Endothelial cell of umbilical vein (primary cell): ENCODE data around the gene TTLL5. TPM values are rescaled to one million over a fixed set of nuclear protein-coding genes. Genes with fewer than 3 reads are reported as not detected.

ENCODE experiments used
- BruUV-seq: library from RNA; stranded (reverse); fragments of 400-500 nt; replicated peaks from 2 replicates; lab custom pipeline; 2021; lab: Mats Ljungman, UMichigan
- CTCF ChIA-PET: fragments of 300-600, 350-600 bp; sonication (Branson Sonifier 250); formaldehyde crosslinking; loops from one replicate; lab custom pipeline; 2021; ENCODE audit warnings: antibody characterized with exemption, inconsistent platforms; lab: Charles Lee
- POLR2A ChIA-PET: fragments of 300-600, 350-600 bp; sonication (Branson Sonifier 250); formaldehyde crosslinking; loops from one replicate; lab custom pipeline; 2021; ENCODE audit warnings: antibody characterized with exemption, inconsistent platforms; lab: Charles Lee
- DNase-seq: peaks from one replicate; pipeline ENCODE4 v3.0.0-alpha.2; 2011; ENCODE audit warnings: low read depth, low spot score
- FAIRE-seq: peaks from 2 replicates; lab custom pipeline; 2011; peaks lifted over from hg19 to GRCh38; lab: Jason Lieb, UNC
- H2AFZ ChIP-seq: 2 replicates; pipeline ENCODE4 v1.6.0; 2012; ENCODE audit warnings: low read depth, low read length, control low read depth, inconsistent platforms
- H3K27ac ChIP-seq: 2 replicates; pipeline ENCODE4 v1.5.1; 2011; ENCODE audit warnings: low read depth, mild to moderate bottlenecking, control low read depth, low read length, moderate library complexity; ENCODE audit not compliant: insufficient read depth
- H3K27me3 ChIP-seq, 2 experiments: 2 replicates each; pipeline versions ENCODE4 v1.6.0 to v1.6.1; 2011; ENCODE audit warnings: low read length in 2 of 2, mixed read lengths in 1 of 2; ENCODE audit not compliant: control insufficient read depth in 2 of 2, insufficient read depth in 2 of 2
- H3K36me3 ChIP-seq, 2 experiments: 2 replicates in 1 of 2; 3 replicates in 1 of 2; pipeline ENCODE4 v1.5.1; 2011; ENCODE audit warnings: low read length in 2 of 2, mild to moderate bottlenecking in 1 of 2, moderate library complexity in 1 of 2; ENCODE audit not compliant: control insufficient read depth in 2 of 2, insufficient read depth in 2 of 2; ENCODE audit errors: extremely low read depth in 1 of 2
- H3K4me1 ChIP-seq: 3 replicates; pipeline ENCODE4 v1.5.1; 2011; ENCODE audit warnings: mild to moderate bottlenecking, low read length; ENCODE audit not compliant: control insufficient read depth, insufficient read depth; ENCODE audit errors: extremely low read depth
- H3K4me2 ChIP-seq: 2 replicates; pipeline ENCODE4 v1.6.1; 2011; ENCODE audit warnings: low read length, control low read depth, mixed read lengths; ENCODE audit not compliant: insufficient read depth
- H3K4me3 ChIP-seq, 3 experiments: fragments of 200-600 bp in 1 of 3; sonication (generic), shearing (Covaris generic) in 1 of 3; replicated peaks in 1 of 3; 2 replicates each; pipeline ENCODE4 v1.5.1; 2011 to 2016; ENCODE audit warnings: control low read depth in 3 of 3, low read length in 3 of 3, mild to moderate bottlenecking in 2 of 3, inconsistent platforms in 1 of 3, low read depth in 1 of 3, moderate library complexity in 1 of 3; ENCODE audit not compliant: insufficient read depth in 1 of 3
- H3K79me2 ChIP-seq: 2 replicates; pipeline ENCODE4 v1.6.0; 2012; ENCODE audit warnings: low read length, inconsistent platforms; ENCODE audit not compliant: control insufficient read depth, insufficient read depth
- H3K9ac ChIP-seq: replicated peaks from 2 replicates; pipeline ENCODE3; 2011; ENCODE audit warnings: low read length, control low read depth; ENCODE audit not compliant: insufficient read depth; ENCODE audit errors: extremely low read depth
- H3K9me1 ChIP-seq: replicated peaks from 3 replicates; pipeline ENCODE4 v1.6.0; 2011; ENCODE audit warnings: mild to moderate bottlenecking, low read length; ENCODE audit not compliant: control insufficient read depth, insufficient read depth; ENCODE audit errors: extremely low read depth
- H3K9me3 ChIP-seq: replicated peaks from 2 replicates; pipeline ENCODE4 v1.5.1; 2012; ENCODE audit warnings: low read length, inconsistent platforms; ENCODE audit not compliant: control insufficient read depth, insufficient read depth
- H4K20me1 ChIP-seq: replicated peaks from 2 replicates; pipeline ENCODE3; 2011; ENCODE audit warnings: mild to moderate bottlenecking, low read length; ENCODE audit not compliant: control insufficient read depth, insufficient read depth; ENCODE audit errors: extremely low read depth
- EZH2 ChIP-seq: IDR thresholded peaks from 2 replicates; pipeline ENCODE4 v1.6.1; 2012; ENCODE audit warnings: borderline replicate concordance, low read depth, mild to moderate bottlenecking, moderate library complexity, low read length, inconsistent platforms; ENCODE audit not compliant: severe bottlenecking
- FOS ChIP-seq: IDR thresholded peaks from 2 replicates; pipeline ENCODE4 v1.6.1; 2011; ENCODE audit warnings: mild to moderate bottlenecking, low read length, moderate library complexity, borderline replicate concordance; ENCODE audit not compliant: insufficient read depth
- GATA2 ChIP-seq: IDR thresholded peaks from 2 replicates; pipeline ENCODE4 v1.7.0; 2011; ENCODE audit warnings: low read depth, mild to moderate bottlenecking, moderate library complexity, mixed read lengths, low read length; ENCODE audit not compliant: insufficient read length, insufficient read depth
- JUN ChIP-seq: IDR thresholded peaks from 2 replicates; pipeline ENCODE4 v1.6.1; 2011; ENCODE audit warnings: borderline replicate concordance, low read depth; ENCODE audit not compliant: insufficient read length, insufficient read depth
- MYC ChIP-seq: IDR thresholded peaks from one replicate; pipeline ENCODE4 v1.6.1; 2011; ENCODE audit warnings: mild to moderate bottlenecking, low read depth, low read length
- POLR2A ChIP-seq: IDR thresholded peaks from 2 replicates; pipeline ENCODE4 v1.6.1; 2012; ENCODE audit warnings: low read depth, mild to moderate bottlenecking, control low read depth, low read length
- POLR2AphosphoS5 ChIP-seq: IDR thresholded peaks from 2 replicates; pipeline ENCODE4 v1.6.1; 2012; ENCODE audit warnings: low read depth, mild to moderate bottlenecking, control low read depth, low read length, moderate library complexity; ENCODE audit not compliant: insufficient read depth
- dilution Hi-C: fragments of 300-500 bp; cut with MboI; formaldehyde crosslinking; loops from one replicate; pipeline ENCODE4 v1.15.0; 2019; ENCODE audit warnings: low sequenced_read_pairs; ENCODE audit not compliant: extremely low pct_ligation_motif_present
- intact Hi-C: fragments of 100-400 bp; cut with micrococcal nuclease; formaldehyde crosslinking; loops from one replicate; pipeline ENCODE4 v1.10.0; 2022
- polyA plus RNA-seq, 4 experiments: library from polyadenylated mRNA; depleted of rRNA in 3 of 4; stranded (reverse) in 3 of 4; unstranded in 1 of 4; fragments of >200 nt; gene quantifications; 2 replicates each; pipeline versions ENCODE4 v1.2.1 to v1.2.3, GENCODE V29; 2011 to 2012; ENCODE audit warnings: missing spikeins in 1 of 4
- total RNA-seq: library from RNA; stranded (reverse); gene quantifications from 2 replicates; pipeline ENCODE4 v1.2.3, GENCODE V29; 2021
- TF ChIP-seq, protein P1 (sequence below), 2 donors: IDR thresholded peaks; 1 replicate in 1 of 2; 2 replicates in 1 of 2; pipeline ENCODE4 v1.5.1; 2011; ENCODE audit warnings: low read length in 2 of 2, mild to moderate bottlenecking in 2 of 2, moderate library complexity in 2 of 2, control low read depth in 1 of 2, inconsistent platforms in 1 of 2, low read depth in 1 of 2; ENCODE audit not compliant: insufficient read depth in 1 of 2; ENCODE audit errors: extremely low read depth in 1 of 2
- TF ChIP-seq, protein P2 (sequence below): IDR thresholded peaks from 2 replicates; pipeline ENCODE4 v1.6.1; 2011; ENCODE audit not compliant: insufficient read depth, insufficient read length

Gene TTLL5
- total and polyA plus RNA-seq, 2 donors (not counting 3 experiments of a cell fraction or from before 2014, with no cell fraction given): 33.2 to 93.6 TPM

DNA sequence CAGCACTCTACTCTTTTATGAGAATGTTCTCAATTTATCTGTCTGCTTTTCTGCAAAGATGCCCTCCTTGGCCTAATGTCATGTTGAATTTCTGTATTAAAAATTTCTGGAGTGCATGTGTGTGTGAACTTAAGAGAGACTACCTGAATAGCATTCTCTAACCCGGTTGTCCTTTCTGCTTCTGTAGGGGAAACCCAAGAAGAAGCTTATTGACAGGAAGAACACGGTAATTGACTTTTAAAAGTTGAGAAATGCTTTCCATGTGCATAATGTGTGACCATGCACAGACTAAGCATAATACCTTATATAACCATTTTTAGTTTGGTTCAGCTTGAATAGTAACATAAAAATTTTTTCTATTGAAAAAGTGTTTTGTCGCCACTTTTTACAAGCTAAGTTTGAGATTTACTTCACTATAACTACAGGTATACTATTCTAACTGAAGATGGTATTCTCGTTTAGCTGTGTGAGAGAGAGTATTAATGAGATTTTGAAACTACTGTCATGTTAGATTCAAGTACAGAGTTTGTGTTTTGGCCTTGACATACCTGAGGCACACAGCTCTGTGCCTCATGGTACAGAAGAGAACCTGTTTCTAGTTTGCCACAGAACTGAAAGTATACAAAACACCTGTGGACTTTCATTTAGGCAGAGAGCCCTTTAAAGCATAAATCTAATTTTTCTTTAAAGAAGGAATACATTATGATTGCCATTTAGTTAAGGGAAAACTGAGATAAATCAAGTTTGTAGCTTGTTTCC lies 96.8 kb downstream of the TTLL5 start:
- Histone ChIP-seq H3K9ac (no peak overlapping the region), H3K27ac (no peak overlapping the region), H3K4me1 (no peaks in the 10 kb centered on the region), H3K4me3 (no peak overlapping the region), H3K27me3 (no peaks in the 10 kb centered on the region), H3K79me2 (no peaks in the 10 kb centered on the region), H3K9me1 (no peaks in the 10 kb centered on the region), H3K4me2 (no peak overlapping the region), H3K36me3 (peaks cover 0 to 6% of the 10 kb centered on the region in 2 experiments), H4K20me1 (no peaks in the 10 kb centered on the region), H2AFZ (no peak overlapping the region), H3K9me3 (no peaks in the 10 kb centered on the region)
- BruUV-seq: no TSS peak
- CTCF ChIA-PET: interaction anchor here (0.8 to 2.3 kb wide), 8 partner anchors 9 to 225 kb away, joined by 3 to 9 read pairs (median 4); no protein-coding TSS in a partner anchor
- DNase-seq: no peak
- TF ChIP-seq JUN: no peak
- TF ChIP-seq, protein P1, sequence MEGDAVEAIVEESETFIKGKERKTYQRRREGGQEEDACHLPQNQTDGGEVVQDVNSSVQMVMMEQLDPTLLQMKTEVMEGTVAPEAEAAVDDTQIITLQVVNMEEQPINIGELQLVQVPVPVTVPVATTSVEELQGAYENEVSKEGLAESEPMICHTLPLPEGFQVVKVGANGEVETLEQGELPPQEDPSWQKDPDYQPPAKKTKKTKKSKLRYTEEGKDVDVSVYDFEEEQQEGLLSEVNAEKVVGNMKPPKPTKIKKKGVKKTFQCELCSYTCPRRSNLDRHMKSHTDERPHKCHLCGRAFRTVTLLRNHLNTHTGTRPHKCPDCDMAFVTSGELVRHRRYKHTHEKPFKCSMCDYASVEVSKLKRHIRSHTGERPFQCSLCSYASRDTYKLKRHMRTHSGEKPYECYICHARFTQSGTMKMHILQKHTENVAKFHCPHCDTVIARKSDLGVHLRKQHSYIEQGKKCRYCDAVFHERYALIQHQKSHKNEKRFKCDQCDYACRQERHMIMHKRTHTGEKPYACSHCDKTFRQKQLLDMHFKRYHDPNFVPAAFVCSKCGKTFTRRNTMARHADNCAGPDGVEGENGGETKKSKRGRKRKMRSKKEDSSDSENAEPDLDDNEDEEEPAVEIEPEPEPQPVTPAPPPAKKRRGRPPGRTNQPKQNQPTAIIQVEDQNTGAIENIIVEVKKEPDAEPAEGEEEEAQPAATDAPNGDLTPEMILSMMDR (IDR thresholded peaks at IDR 0.05; ENCODE audit: extremely low read depth in 1 of 2, insufficient read depth in 1 of 2, low read depth in 1 of 2, low read length in 2 of 2): no peak
- TF ChIP-seq EZH2: no peak
- intact Hi-C loops: no loop called here
- FAIRE-seq: no peak
- dilution Hi-C loops: no loop called here
- POLR2A ChIA-PET: no interaction called here

DNA sequence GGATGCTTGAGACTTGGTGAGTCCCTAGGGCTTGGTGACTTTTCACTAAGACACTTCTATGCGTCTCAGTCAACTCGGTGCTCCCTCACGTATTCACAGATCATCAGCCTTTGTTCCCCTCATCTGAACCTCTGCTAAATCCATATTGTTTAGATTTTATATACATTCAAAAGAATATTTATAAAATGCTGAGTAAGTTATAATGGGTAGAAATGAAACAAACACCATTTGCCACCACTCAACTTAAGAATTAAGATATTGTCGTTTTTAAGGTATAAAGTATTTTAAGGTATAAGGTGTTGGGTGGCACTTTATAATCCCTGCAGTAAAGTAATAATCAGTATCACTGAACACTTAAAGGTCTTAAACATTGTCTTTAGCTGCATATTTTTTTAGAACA lies 103.0 kb downstream of the TTLL5 start:
- no peak overlapping the region for H2AFZ ChIP-seq
- H3K9me1 ChIP-seq: no peaks in the 10 kb centered on the region
- BruUV-seq: no TSS peak
- dilution Hi-C loops (no loop called here), intact Hi-C loops (no loop called here)
- H3K4me3 ChIP-seq: no peak overlapping the region
- H3K79me2 ChIP-seq: no peaks in the 10 kb centered on the region
- DNase-seq: no peak
- H3K36me3 ChIP-seq: peaks cover 3 to 4% of the 10 kb centered on the region in 2 experiments
- no peaks in the 10 kb centered on the region for H4K20me1 ChIP-seq
- ChIA-PET CTCF (interaction anchor here (1.0 to 1.5 kb wide), 3 partner anchors 143 to 219 kb away, joined by 3 to 6 read pairs (median 3); no protein-coding TSS in a partner anchor), POLR2A (no interaction called here)
- no peak overlapping the region for H3K27ac ChIP-seq
- TF ChIP-seq POLR2AphosphoS5 (no peak), MYC (no peak), EZH2 (no peak), GATA2 (no peak), JUN (no peak), FOS (no peak), POLR2A (no peak)
- TF ChIP-seq, protein P1 (IDR thresholded peaks at IDR 0.05; ENCODE audit: extremely low read depth in 1 of 2, insufficient read depth in 1 of 2, low read depth in 1 of 2, low read length in 2 of 2): no peak
- TF ChIP-seq, protein P2, sequence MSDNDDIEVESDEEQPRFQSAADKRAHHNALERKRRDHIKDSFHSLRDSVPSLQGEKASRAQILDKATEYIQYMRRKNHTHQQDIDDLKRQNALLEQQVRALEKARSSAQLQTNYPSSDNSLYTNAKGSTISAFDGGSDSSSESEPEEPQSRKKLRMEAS: no peak
- no peaks in the 10 kb centered on the region for H3K9me3 ChIP-seq
- FAIRE-seq: no peak
- no peak overlapping the region for H3K4me2 ChIP-seq
- no peaks in the 10 kb centered on the region for H3K4me1 ChIP-seq
- H3K9ac ChIP-seq: no peak overlapping the region
- no peaks in the 10 kb centered on the region for H3K27me3 ChIP-seq
